Mammary epithelial cell (primary cell): ENCODE measurements around the gene DUSP8.

ENCODE experiments used
- EZH2 ChIP-seq: IDR thresholded peaks from 2 replicates; pipeline ENCODE4 v1.6.1; 2012; ENCODE audit warnings: low read length, inconsistent platforms, borderline replicate concordance
- TF ChIP-seq, protein P1 (sequence below), 2 donors: IDR thresholded peaks in 1 of 2; conservative IDR thresholded peaks in 1 of 2; 2 replicates each; pipeline ENCODE4 v1.5.1; 2011 to 2012; ENCODE audit warnings: inconsistent platforms in 2 of 2, low read length in 2 of 2, mild to moderate bottlenecking in 2 of 2, control low read depth in 1 of 2, low read depth in 1 of 2; ENCODE audit not compliant: insufficient read depth in 1 of 2; ENCODE audit errors: extremely low read depth in 1 of 2

DNA sequence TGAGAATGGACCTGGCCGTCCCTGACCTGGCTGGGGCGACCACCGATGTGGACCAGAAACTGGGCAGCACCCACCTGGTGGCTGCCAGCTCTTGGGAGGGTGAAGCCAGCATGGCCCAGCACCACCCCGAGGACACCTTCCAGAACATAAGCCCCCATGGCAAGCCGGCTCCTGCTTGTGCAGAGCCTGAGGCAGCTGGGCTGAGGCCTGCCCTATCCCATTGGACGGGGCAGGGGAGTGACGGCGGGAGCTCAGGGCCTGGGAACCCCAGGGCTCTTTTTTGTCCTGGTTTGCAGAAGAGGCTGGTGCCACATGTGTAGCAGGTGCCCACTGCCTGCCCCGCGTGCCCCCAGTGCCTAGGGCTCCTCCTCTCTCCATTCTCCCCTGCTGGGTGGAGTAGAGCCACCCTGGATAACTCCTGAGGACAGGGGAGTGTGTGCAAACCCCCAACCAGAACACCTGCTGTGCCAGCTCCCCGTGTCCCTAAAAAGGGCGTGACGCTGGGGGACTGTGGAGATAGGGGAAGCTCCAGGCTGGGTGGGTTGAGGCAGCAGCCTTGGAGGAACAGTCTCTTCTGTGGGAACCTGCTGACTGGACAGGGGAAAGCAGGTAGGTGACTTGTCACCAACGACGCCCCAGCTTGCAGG, 11.9 kb downstream of the DUSP8 start:
- TF ChIP-seq, protein P1, sequence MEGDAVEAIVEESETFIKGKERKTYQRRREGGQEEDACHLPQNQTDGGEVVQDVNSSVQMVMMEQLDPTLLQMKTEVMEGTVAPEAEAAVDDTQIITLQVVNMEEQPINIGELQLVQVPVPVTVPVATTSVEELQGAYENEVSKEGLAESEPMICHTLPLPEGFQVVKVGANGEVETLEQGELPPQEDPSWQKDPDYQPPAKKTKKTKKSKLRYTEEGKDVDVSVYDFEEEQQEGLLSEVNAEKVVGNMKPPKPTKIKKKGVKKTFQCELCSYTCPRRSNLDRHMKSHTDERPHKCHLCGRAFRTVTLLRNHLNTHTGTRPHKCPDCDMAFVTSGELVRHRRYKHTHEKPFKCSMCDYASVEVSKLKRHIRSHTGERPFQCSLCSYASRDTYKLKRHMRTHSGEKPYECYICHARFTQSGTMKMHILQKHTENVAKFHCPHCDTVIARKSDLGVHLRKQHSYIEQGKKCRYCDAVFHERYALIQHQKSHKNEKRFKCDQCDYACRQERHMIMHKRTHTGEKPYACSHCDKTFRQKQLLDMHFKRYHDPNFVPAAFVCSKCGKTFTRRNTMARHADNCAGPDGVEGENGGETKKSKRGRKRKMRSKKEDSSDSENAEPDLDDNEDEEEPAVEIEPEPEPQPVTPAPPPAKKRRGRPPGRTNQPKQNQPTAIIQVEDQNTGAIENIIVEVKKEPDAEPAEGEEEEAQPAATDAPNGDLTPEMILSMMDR (conservative IDR thresholded peaks at IDR 0.05 in 1 of 2, IDR thresholded peaks at IDR 0.05 in 1 of 2; ENCODE audit: extremely low read depth in 1 of 2, insufficient read depth in 1 of 2, low read depth in 1 of 2, low read length in 2 of 2): no peak
- no peak for TF ChIP-seq EZH2
